GM10266 (cell line): ENCODE measurements around the gene SRGAP2B.
"Not testable (repeated sequence)": the region's sequence is repeated elsewhere in the genome, so short reads cannot be mapped to it uniquely, and the experiment has no call there.

Experiments used
- DNase-seq: peaks from one replicate; pipeline ENCODE4 v3.0.0; 2012; ENCODE audit errors: extremely low spot score

The SRGAP2B gene

DNA sequence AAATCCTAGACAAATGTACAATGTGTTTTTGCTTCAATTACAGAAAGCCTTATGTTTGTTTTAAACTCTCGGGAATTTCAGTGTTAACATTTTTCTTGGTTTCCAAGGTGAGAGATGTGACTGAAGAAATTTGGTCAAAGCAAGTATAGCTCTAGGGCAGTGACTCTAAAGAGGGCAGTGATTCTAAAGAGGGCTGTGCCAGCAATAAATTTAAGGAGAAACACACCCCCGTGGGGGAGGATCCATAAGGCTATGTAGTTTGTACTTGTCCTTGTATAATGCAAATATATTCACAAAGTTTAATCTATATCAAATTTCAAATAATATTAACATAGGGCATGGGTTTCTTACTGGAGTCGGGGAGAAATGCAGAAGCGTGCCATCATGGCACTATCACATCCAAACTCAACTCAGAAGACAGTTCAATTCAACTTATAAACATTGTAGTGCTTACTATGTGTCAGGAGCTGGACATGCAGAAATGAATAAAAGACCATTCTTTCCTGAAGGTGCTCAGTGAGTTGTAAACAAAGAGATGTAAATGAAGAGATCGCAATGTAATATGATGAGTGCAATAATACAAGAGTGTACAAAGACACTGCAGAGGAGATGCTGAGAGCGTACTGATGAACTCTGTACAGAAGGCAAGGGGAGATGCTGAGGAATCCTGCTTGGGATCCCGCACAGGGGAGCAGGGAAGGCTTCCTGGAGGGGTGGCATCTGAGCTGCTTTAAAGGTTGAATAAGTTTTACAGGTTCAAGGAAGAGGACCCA is 12.5 kb downstream of the SRGAP2B start:
- not testable (repeated sequence) for DNase-seq

DNA sequence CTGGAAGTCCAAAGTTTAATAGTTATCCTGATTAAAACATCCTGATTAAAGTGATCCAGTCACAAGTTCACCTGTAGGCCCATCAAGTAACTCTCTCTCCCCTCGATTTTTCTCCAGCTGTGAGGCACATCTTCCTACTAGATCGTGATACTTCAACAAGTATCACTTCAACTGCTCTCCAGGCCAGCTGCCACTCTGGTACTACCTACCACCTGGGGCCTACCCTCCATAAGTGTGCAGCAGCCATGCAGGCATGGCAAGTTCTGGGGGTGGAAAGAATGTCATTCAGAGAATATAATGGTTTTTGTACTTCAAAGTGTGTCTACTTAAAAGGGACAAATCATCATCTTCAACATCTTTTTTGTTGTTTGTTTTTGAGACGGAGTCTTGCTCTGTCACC is 14.9 kb downstream of the SRGAP2B start:
- DNase-seq = not testable (repeated sequence)

DNA sequence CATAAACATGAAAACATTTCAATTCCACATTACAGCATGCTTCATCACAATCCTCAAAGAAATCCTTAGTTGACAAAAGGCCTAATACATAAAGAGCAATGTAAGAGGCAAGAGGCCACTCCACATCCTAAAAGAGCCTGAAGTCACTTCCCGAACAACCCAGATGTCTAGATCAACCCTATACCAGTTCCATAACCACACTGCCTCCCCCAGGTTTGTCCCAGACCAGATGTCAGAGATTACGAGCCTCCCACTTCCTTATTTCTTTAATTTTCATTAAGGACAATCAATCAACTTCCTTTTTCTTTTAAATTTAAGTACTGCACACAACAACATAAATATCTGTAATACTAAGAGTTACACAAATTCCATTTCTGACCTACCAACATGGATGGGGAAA is 15.4 kb downstream of the SRGAP2B start:
- DNase-seq = not testable (repeated sequence)

DNA sequence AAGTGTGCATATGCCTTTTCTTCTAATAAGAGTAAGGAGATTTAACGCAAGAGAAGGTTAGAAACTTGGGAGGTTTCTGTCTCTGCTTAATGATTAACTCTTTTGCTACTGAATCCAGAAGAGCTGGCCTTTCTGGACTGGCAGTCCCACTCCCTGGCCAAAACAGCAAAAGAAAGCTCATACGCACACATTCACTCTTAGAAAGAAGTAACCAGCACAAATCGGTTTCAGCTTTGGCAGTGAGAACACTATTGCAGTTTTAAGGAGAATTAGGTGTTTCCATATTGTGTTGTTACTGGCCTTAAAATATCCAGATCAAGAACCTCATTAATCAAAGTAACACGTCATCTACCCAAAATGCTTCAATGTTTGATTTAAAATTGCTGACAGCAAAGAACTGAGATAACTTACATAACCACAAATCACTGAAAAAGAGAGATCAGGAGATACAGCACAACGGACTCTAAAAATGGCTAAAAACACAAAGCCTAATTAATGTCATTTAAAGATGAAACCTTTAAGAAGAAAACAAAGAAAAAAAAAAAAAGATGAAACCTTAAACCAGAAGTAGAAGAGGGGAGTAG is 16.2 kb downstream of the SRGAP2B start:
- DNase-seq = not testable (repeated sequence)

DNA sequence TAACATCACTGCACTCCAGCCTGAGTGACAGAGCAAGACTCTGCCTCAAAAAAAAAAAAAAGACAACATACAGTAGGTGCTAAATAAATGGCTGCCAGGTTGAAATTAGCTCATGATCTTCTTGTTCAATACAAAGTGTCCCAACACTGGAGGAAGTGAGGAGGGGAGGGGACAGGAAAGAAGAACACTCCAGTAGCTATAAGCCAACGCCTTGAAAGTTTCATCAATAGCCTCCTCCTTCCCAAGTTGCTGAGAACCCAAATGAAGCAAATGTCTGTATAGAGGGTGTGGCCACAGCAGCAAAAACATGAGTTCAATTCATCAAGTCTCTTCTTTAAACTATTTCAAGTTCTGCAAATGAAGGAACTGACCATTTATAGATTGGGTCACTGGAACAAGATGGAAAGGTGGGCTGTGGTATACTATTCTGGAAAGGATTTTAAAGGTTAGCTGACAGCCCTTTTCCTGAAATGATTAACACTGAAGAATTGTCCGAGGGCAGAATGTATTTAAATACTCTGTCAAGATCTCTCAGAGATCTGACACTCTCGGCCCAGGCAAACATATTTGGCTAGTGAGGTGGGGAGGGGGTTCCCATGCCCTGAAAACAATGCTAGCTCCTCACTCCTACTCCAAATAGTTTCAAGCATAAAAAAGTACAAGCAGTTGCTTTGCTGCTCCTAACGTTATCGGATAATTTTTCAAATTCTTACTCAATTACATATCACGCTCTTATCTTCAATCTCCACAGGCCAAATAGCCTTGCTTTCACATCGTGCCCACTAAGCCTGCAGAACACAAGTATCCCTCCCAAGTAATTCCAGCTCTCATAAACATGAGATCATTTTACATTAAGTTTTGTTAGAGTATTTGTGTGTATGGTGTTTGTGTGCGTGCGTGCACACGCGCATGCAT is 17.0 kb downstream of the SRGAP2B start:
- DNase-seq = not testable (repeated sequence)

DNA sequence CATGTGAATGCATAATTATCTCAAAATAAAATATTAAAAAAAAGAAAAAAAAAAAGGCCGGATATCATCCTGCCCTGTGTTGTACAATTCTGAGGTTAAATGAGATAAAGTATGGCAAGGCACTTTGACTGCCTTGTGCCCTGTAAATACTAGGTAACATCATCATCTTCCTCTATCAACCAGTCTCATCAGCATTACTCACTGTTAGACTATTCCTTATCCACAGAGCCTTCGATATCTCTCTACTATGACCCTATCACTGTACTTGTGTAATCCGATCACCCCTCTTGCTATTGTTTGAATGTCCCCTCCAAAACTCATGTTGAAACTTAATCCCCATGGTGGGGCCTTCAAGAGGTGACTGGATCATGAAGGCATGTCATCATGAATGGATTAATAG is 18.3 kb downstream of the SRGAP2B start:
- not testable (repeated sequence) for DNase-seq

DNA sequence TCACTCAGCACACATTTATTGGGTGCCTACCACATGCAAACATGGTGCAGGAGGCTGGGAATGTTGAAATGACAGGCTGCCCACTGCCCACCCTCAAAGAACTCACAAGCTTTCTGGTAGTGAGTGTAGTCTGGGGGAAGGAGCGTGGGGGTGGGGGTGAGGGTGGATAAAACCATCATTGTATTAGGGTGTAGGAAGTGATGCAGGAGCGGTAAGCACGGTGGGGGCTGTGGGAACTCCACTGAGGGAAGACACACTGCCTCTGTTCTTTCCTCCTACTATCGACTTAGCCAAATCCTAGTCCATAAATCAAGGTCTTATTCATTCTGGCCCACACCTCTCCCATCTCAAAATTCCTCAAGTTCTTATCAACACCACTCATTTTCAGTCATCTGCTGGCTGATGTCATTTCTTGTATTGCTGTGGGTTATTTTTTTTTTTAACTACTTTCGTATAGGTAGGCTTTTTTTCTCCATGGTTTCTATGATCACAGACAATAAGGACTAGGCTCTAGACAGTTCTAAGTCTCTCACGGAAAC is 21.0 kb downstream of the SRGAP2B start:
- DNase-seq = not testable (repeated sequence)

DNA sequence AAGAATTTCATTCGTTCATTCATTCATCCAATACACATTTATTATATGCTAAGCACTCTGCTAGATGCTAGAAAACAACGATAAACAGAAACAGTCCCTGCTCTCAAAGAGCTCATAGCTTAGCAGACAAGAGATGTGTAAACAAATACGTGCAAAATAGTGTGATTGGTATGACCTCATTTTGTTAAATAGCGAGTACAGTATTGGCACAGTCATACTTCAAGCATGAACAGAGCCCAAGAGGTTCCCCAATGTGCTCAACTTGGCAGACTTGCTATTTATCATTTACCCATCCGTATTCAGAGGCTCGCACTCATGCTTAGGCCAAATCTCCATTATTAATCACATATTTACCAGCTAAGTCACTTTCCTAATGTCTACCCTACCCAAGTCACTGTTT is 23.6 kb downstream of the SRGAP2B start:
- not testable (repeated sequence) for DNase-seq

DNA sequence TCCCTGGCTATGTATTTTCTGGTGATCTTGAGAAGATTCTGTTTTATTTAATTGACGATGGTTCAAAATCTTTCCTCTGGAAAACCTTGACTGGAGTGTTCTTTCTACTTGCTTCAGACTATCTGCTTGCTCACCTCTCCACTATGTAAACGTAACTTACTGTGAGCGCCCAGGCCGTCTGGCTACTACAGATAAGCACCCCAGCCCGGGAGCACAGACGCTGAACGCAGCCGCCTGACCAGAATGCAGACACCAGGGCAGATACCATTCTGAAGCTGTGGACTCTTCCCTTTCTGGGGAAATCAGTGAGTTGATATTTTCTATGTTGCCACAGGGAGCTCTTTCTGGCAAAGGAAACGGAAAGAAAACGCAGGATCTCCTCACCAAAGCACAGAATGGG is 28.6 kb downstream of the SRGAP2B start:
- DNase-seq = not testable (repeated sequence)

DNA sequence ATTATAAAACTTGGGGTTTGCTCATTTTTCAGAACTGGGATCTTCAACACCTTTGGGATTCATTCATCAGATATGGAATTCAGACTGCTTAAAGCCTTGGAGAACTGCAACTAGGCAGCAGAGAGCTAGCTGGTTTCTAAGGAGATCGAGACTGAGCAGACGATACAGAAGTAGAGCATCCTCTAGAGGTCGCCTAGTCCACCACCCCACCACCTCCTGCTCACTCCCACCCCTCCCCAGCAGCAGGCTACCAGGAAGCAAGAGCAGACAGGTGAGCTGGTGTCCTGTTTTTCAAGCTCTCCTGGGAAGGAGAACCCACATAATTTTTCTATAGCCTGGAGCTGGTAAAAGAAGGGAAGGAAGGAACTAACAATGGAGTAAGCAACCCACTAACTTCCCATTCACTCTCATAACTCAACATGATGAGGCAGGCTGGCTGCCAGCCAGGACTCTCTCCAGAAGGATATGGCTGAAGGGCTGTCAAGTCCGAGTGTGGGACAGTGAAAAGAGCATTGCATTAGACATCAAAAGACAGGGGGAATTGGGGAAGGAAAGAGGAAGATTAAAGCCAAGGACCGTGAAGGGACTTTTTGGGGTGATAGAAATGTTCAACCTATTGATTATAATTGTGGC is 29.8 kb downstream of the SRGAP2B start:
- not testable (repeated sequence) for DNase-seq

DNA sequence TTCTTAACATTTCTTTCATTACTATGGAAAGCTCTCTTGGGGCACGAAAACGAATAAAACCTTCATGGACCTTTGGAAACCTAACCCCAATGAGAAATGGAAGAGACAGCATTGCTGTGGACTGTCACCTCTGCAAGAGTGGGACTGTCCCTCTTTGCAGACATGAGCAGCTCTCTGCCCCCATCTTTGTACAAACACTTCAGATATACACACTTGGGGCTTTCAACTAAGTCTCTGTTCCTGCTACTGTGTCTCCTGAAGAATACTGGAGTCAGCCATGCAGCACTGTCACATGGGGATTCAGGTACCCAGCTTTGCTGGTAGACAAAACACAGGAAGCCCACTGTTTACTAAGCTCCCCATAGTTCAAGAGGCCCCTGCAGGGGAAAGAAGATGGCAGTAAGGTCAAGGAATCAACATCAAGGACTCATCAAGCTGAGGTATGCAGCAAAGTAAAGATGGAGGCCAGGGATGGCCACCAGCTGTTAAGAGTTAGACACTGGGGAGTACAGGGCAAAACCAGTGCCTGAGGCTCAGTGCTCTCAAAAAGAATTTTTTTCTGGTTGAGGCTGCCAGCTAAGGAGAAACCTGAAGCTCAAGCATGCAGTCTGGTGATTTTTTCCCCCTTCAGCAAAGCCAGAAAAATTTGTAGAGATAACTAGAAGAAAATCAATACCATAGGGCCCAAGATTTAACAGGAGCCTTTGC is 31.0 kb downstream of the SRGAP2B start:
- DNase-seq = not testable (repeated sequence)

DNA sequence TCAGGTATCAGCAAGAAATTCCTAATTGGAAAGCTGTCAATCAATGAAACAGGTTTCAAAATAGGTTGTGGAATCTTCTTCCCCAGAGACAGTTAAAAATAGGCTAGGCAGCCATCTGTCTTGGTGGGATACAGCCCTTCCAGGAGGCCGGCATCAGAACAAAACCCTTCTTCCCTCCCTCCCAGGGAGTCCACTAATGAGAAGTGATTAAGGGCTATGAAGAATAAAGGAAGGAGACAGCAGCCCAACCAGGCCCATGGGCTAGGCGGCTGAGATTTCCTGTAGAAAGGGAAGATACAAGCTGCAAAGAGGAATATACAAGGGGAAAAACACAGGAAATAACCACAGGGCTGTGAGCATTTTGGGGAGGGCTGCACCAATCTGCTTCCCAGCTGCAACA is 31.8 kb downstream of the SRGAP2B start:
- not testable (repeated sequence) for DNase-seq

DNA sequence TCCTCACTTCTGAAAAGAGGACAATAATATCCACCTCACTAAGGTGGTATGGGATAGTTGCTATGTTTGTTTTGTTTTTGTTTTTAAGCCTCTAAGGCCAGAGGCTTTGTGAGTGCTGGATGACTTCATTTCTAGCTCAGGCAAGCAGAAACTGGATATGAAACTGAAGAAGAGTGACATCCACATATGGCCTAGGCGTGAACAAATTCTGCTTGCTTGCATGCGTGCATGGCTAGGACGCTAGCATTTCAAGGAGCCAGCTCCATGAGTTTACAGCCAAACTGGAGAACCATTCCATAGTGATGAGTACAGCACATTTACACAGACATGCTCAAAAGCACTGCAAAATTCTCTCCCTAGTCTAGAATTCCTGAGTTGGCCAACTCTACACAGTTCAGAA is 36.9 kb downstream of the SRGAP2B start:
- not testable (repeated sequence) for DNase-seq

DNA sequence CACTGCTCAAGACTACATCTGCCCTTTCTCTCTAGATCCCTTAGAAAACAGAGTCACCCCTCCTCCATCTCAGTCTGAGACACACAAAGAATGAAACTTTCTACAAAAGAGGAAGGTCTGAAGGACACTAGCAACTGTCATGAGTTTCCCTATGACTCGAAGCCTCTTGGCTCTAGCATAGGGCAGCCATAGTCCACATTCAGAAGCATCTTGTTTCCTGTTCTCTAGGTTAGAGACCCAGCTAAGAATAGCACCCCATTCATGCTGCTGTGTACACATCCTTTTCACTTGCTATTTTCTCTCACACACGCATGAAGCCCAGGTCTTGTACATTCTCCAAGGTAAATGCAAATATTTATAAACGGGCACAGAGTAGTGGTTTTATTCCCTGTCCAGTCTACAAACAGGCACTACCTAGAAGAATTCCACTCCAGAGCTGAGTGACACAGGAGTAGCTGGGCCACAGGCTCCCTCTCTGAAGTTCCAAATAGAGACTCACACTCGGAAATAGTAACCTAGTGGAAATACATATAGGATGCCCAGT is 39.8 kb downstream of the SRGAP2B start:
- DNase-seq = not testable (repeated sequence)

DNA sequence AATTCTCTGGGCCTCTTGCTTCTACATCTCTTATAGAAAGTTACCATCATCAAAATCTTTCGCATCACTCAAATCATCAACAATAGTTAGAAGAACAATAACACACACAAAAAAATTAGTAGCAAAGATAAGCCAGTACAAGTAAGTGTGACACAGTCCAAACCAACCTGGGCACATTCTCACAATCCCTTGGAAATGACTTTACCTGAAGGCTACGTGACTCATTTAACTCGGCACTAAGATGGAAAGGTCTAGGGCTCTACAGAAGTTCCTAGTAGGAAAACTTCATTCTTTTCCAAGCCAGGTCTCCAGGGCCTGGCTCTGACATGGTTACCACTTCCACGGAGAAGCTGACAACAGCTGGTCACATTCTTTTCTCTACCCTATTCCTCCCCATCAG is 41.7 kb downstream of the SRGAP2B start:
- DNase-seq = not testable (repeated sequence)

DNA sequence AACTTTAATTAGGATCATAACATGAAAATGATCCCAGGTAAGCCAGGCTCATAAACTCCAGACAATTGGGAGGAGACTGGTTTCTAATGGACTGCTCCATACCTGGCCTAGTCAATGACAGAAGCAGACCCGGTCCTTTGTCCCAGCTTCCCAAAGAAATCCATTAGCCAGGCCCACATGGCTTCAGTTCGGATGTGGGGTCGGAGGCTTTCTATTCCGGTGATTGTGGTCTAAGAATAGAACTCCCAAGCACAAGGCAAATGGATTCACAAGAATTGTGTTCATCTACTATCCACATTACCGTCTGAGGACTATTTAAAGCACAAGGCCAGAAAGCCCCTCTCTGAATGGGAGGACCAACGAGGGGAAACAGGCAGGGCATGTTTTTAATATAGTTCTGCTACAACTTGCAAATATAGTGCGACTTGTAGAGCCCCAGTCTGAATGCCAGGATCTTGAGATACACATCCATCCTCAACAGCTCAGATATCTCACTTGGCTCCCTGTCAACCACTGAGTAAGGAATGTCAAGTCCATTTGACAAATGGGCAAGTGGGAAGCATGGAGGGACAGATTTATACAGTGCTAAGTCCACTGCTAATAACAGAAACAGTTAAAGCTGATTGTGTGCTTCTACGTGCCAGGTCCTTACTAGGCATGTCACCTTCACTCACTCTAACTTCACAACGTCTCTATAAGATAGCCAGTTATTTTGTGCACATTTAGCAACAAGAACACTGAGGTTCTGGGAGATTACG is 42.9 kb downstream of the SRGAP2B start:
- not testable (repeated sequence) for DNase-seq

DNA sequence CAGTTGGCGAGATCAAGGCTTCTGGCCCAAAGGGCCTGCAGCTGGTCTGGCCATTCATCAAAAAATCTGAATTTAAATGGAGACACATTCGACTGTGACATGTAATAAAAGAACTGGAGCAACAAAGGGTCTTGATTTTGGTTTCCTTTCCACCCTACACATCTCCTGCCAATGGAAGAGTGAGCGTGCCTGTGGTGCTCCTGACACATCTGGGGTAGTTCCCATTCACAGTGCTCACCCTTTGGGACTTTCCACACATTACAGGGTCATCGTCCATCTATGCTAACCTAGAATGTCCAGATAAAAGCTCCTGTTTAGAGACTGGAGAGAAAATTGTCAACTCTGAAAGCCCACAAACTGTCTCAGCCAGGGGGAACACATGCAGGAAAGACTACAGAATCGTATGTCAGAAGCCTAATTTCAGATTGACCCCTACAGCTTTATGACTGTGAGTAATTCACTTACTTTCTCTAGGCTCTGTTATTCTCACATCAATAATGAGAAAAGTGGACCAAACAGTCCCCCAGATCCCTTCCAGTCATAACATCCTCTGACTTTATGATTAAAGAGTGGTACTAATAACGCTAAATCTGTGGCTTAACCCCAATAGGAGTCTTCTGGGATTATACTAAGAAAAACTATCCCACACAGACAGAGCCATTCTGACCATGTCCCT is 46.8 kb downstream of the SRGAP2B start:
- not testable (repeated sequence) for DNase-seq

DNA sequence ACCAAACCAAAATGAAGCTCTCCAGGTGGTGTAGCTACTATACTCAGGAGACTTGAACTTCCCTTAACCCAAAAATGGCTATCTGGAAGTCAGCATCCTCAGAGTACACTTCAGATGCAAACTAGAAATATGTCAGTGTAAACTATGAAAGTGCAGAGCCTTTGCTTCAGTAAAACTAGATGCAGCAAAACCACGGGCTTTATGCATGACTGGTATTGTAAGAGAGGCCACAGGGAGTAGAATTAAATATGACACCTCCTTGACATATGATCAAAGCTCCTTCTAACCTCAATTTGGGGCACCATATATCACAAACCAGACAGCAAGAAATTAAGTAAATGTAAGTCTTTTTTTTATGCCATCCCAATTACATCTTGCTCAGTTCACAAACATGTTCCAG is 47.6 kb downstream of the SRGAP2B start:
- DNase-seq = not testable (repeated sequence)
